GM23338 (cell line): ENCODE measurements around the gene ACOT6. TPM values are rescaled to one million over a fixed set of nuclear protein-coding genes. Genes with fewer than 3 reads are reported as not detected.

Source experiments
- ATAC-seq: fragments of 200-7000 bp; cut with Tn5 transposase; 3 replicates; pipeline ENCODE4 v1.9.1; 2020
- DNase-seq: peaks from one replicate; pipeline ENCODE4 v3.0.0-alpha.2; 2015; ENCODE audit warnings: low spot score
- H2AFZ ChIP-seq: fragments of 200-600 bp; sonication (generic); 2 replicates; pipeline ENCODE4 v1.8.0; 2016; ENCODE audit warnings: antibody characterized with exemption, mild to moderate bottlenecking, moderate library complexity
- H3F3A ChIP-seq: fragments of 200-600 bp; sonication (generic); replicated peaks from 2 replicates; pipeline ENCODE4 v1.8.0; 2017; ENCODE audit warnings: antibody characterized with exemption, mixed run types, low read depth
- H3K27ac ChIP-seq: fragments of 200-600 bp; sonication (generic); 2 replicates; pipeline ENCODE4 v1.6.1; 2016; ENCODE audit warnings: low read depth
- H3K27me3 ChIP-seq: fragments of 200-600 bp; sonication (generic); 2 replicates; pipeline ENCODE4 v1.8.0; 2016; ENCODE audit warnings: mild to moderate bottlenecking, mixed run types, moderate library complexity; ENCODE audit not compliant: insufficient read depth
- H3K36me3 ChIP-seq: fragments of 200-600 bp; sonication (generic); 2 replicates; pipeline ENCODE4 v1.8.0; 2016; ENCODE audit warnings: mild to moderate bottlenecking; ENCODE audit not compliant: insufficient read depth
- H3K4me1 ChIP-seq: fragments of 200-600 bp; sonication (generic); 2 replicates; pipeline ENCODE4 v1.8.0; 2016; ENCODE audit warnings: mild to moderate bottlenecking, moderate library complexity; ENCODE audit not compliant: insufficient read depth
- H3K4me2 ChIP-seq: fragments of 200-600 bp; sonication (generic); 2 replicates; pipeline ENCODE4 v1.7.1; 2017; ENCODE audit warnings: mixed run types
- H3K4me3 ChIP-seq: fragments of 200-600 bp; sonication (generic); 2 replicates; pipeline ENCODE4 v1.6.1; 2016; ENCODE audit warnings: mixed run types
- H3K79me2 ChIP-seq: fragments of 200-600 bp; sonication (generic); replicated peaks from 2 replicates; pipeline ENCODE4 v1.8.0; 2017; ENCODE audit warnings: mild to moderate bottlenecking; ENCODE audit not compliant: insufficient read depth
- H3K9me2 ChIP-seq: fragments of 200-600 bp; sonication (generic); 2 replicates; pipeline ENCODE4 v1.8.0; 2017; ENCODE audit not compliant: insufficient read depth
- H4K20me1 ChIP-seq: fragments of 200-600 bp; sonication (generic); replicated peaks from 2 replicates; pipeline ENCODE4 v1.8.0; 2017; ENCODE audit warnings: mild to moderate bottlenecking; ENCODE audit not compliant: insufficient read depth
- H3K27ac Mint-ChIP-seq: 2 replicates; pipeline ENCODE4 v1.8.0; 2020; ENCODE audit warnings: inconsistent platforms, mild to moderate bottlenecking, moderate library complexity, mixed read lengths
- H3K27me3 Mint-ChIP-seq: 3 replicates; pipeline ENCODE4 v1.8.0; 2022; ENCODE audit warnings: low read depth, mild to moderate bottlenecking, moderate library complexity, mixed read lengths, inconsistent platforms; ENCODE audit not compliant: insufficient read depth, poor library complexity
- H3K36me3 Mint-ChIP-seq: 3 replicates; pipeline ENCODE4 v1.8.0; 2021; ENCODE audit warnings: low read depth, mild to moderate bottlenecking, inconsistent platforms, moderate library complexity, mixed read lengths
- H3K4me1 Mint-ChIP-seq: 3 replicates; pipeline ENCODE4 v1.8.0; 2020; ENCODE audit warnings: mild to moderate bottlenecking, inconsistent platforms, mixed read lengths
- H3K4me3 Mint-ChIP-seq: 3 replicates; pipeline ENCODE4 v1.8.0; 2021; ENCODE audit warnings: moderate library complexity, mild to moderate bottlenecking, inconsistent platforms, mixed read lengths
- H3K9me3 Mint-ChIP-seq: 3 replicates; pipeline ENCODE4 v1.8.0; 2020; ENCODE audit warnings: moderate library complexity, mild to moderate bottlenecking, inconsistent platforms, mixed read lengths
- CREB1 ChIP-seq: fragments of 250-450 bp; sonication (Bioruptor Pico); IDR thresholded peaks from 2 replicates; pipeline ENCODE4 v1.5.0; 2020; ENCODE audit warnings: low read depth, mild to moderate bottlenecking, moderate library complexity
- EZH2 ChIP-seq: fragments of 200-600 bp; sonication (generic); IDR thresholded peaks from one replicate; pipeline ENCODE4 v1.8.0; 2017; ENCODE audit warnings: antibody characterized with exemption, mild to moderate bottlenecking, low read depth; ENCODE audit not compliant: unreplicated experiment
- EZH2phosphoT487 ChIP-seq: fragments of 200-600 bp; sonication (generic); IDR thresholded peaks from one replicate; pipeline ENCODE4 v1.8.1; 2018; ENCODE audit warnings: antibody characterized with exemption; ENCODE audit not compliant: unreplicated experiment
- JUNB ChIP-seq: IDR thresholded peaks from one replicate; pipeline ENCODE4 v1.6.1; 2016; ENCODE audit warnings: antibody characterized with exemption; ENCODE audit not compliant: unreplicated experiment
- NANOG ChIP-seq: IDR thresholded peaks from 2 replicates; pipeline ENCODE4 v1.6.1; 2016; ENCODE audit warnings: antibody characterized with exemption, borderline replicate concordance
- POLR2AphosphoS5 ChIP-seq: IDR thresholded peaks from 2 replicates; pipeline ENCODE4 v1.6.1; 2016; ENCODE audit warnings: antibody characterized with exemption, low read depth
- STAT1 ChIP-seq: IDR thresholded peaks from one replicate; pipeline ENCODE4 v1.6.1; 2016; ENCODE audit warnings: antibody characterized with exemption; ENCODE audit not compliant: unreplicated experiment
- ZNF114 ChIP-seq: fragments of 250-450 bp; sonication (Bioruptor Pico); IDR thresholded peaks from 2 replicates; pipeline ENCODE4 v1.5.0; 2020; ENCODE audit warnings: mild to moderate bottlenecking, moderate library complexity
- ZNF331 ChIP-seq: fragments of 250-450 bp; sonication (Bioruptor Pico); IDR thresholded peaks from 2 replicates; pipeline ENCODE4 v1.5.0; 2020; ENCODE audit warnings: low read depth, mild to moderate bottlenecking, moderate library complexity
- polyA plus RNA-seq: library from polyadenylated mRNA; unstranded; fragments of >200 nt; fragmentation: Nextera tagmentation; extraction: Ambion mirVana; gene quantifications from 2 replicates; pipeline ENCODE4 v1.2.1, GENCODE V29; 2016
- total RNA-seq: library from RNA; depleted of rRNA; stranded (reverse); fragments of >200 nt; shearing (Covaris generic); gene quantifications from 2 replicates; pipeline ENCODE4 v1.2.3, GENCODE V29; 2014
- TF ChIP-seq, protein P1 (sequence below), 2 experiments: fragments of 200-600 bp in 1 of 2; sonication (generic) in 1 of 2; conservative IDR thresholded peaks; 2 replicates each; pipeline versions ENCODE4 v1.5.1 to v1.6.1; 2016 to 2017; ENCODE audit warnings: antibody characterized with exemption in 2 of 2, low read depth in 2 of 2, mild to moderate bottlenecking in 2 of 2, moderate library complexity in 1 of 2
- TF ChIP-seq, protein P2 (sequence below): fragments of 250-450 bp; sonication (Bioruptor Pico); IDR thresholded peaks from 2 replicates; pipeline ENCODE4 v1.5.0; 2020; ENCODE audit warnings: mild to moderate bottlenecking, moderate library complexity
- TF ChIP-seq, protein P3 (sequence below): IDR thresholded peaks from one replicate; pipeline ENCODE4 v1.6.1; 2018; ENCODE audit warnings: antibody characterized with exemption; ENCODE audit not compliant: unreplicated experiment
- TF ChIP-seq, protein P4 (sequence below): IDR thresholded peaks from 2 replicates; pipeline ENCODE4 v1.6.1; 2016; ENCODE audit warnings: antibody characterized with exemption

Gene ACOT6
- total and polyA plus RNA-seq, 2 experiments from 2014 or later, result 0.44 to 0.83 TPM

DNA sequence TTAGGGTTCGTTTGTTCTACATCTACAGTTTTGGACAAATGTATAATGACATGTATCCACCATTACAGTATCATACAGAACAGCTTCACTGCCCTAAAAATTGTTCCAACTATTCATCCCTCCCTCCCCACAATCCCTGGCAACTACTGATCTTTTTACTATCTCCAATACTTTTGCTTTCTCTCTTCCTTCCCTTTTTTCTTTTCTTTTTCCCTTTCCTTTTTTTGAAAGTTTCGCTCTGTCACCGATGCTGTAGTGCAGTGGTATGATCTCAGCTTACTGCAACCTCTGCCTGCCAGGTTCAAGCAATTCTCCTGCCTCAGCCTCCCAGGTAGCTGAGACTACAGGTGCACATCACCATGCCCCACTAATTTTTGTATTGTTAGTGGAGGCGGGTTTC is 23.2 kb upstream of the ACOT6 start:
- DNase-seq (no peak), ATAC-seq (no peak)
- Histone ChIP-seq H3K27ac (no peak overlapping the region), H2AFZ (no peak overlapping the region), H3K27me3 (peaks cover 24% of the 10 kb centered on the region), H3K4me3 (no peak overlapping the region), H3K36me3 (no peaks in the 10 kb centered on the region), H3F3A (peaks cover 4% of the 10 kb centered on the region; the same call in 1 of the 2 replicates), H3K9me2 (no peaks in the 10 kb centered on the region), H4K20me1 (no peaks in the 10 kb centered on the region; the same call in 1 of the 2 replicates), H3K4me1 (no peaks in the 10 kb centered on the region), H3K79me2 (no peaks in the 10 kb centered on the region), H3K4me2 (no peak overlapping the region)
- Mint-ChIP-seq H3K9me3 (peaks cover 5% of the 10 kb centered on the region; the same call in 1 of the 3 replicates), H3K4me1 (no peaks in the 10 kb centered on the region), H3K27me3 (peaks cover 20% of the 10 kb centered on the region), H3K36me3 (peaks cover 7% of the 10 kb centered on the region; the same call in 1 of the 3 replicates), H3K27ac (no peak overlapping the region), H3K4me3 (no peak overlapping the region)
- no peak for TF ChIP-seq ZNF114 (CRISPR knock-in tag)
- no peak for TF ChIP-seq POLR2AphosphoS5
- TF ChIP-seq, protein P1, sequence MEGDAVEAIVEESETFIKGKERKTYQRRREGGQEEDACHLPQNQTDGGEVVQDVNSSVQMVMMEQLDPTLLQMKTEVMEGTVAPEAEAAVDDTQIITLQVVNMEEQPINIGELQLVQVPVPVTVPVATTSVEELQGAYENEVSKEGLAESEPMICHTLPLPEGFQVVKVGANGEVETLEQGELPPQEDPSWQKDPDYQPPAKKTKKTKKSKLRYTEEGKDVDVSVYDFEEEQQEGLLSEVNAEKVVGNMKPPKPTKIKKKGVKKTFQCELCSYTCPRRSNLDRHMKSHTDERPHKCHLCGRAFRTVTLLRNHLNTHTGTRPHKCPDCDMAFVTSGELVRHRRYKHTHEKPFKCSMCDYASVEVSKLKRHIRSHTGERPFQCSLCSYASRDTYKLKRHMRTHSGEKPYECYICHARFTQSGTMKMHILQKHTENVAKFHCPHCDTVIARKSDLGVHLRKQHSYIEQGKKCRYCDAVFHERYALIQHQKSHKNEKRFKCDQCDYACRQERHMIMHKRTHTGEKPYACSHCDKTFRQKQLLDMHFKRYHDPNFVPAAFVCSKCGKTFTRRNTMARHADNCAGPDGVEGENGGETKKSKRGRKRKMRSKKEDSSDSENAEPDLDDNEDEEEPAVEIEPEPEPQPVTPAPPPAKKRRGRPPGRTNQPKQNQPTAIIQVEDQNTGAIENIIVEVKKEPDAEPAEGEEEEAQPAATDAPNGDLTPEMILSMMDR (conservative IDR thresholded peaks at IDR 0.05; ENCODE audit: low read depth in 2 of 2), result no peak
- TF ChIP-seq STAT1, result no peak
- TF ChIP-seq, protein P2, sequence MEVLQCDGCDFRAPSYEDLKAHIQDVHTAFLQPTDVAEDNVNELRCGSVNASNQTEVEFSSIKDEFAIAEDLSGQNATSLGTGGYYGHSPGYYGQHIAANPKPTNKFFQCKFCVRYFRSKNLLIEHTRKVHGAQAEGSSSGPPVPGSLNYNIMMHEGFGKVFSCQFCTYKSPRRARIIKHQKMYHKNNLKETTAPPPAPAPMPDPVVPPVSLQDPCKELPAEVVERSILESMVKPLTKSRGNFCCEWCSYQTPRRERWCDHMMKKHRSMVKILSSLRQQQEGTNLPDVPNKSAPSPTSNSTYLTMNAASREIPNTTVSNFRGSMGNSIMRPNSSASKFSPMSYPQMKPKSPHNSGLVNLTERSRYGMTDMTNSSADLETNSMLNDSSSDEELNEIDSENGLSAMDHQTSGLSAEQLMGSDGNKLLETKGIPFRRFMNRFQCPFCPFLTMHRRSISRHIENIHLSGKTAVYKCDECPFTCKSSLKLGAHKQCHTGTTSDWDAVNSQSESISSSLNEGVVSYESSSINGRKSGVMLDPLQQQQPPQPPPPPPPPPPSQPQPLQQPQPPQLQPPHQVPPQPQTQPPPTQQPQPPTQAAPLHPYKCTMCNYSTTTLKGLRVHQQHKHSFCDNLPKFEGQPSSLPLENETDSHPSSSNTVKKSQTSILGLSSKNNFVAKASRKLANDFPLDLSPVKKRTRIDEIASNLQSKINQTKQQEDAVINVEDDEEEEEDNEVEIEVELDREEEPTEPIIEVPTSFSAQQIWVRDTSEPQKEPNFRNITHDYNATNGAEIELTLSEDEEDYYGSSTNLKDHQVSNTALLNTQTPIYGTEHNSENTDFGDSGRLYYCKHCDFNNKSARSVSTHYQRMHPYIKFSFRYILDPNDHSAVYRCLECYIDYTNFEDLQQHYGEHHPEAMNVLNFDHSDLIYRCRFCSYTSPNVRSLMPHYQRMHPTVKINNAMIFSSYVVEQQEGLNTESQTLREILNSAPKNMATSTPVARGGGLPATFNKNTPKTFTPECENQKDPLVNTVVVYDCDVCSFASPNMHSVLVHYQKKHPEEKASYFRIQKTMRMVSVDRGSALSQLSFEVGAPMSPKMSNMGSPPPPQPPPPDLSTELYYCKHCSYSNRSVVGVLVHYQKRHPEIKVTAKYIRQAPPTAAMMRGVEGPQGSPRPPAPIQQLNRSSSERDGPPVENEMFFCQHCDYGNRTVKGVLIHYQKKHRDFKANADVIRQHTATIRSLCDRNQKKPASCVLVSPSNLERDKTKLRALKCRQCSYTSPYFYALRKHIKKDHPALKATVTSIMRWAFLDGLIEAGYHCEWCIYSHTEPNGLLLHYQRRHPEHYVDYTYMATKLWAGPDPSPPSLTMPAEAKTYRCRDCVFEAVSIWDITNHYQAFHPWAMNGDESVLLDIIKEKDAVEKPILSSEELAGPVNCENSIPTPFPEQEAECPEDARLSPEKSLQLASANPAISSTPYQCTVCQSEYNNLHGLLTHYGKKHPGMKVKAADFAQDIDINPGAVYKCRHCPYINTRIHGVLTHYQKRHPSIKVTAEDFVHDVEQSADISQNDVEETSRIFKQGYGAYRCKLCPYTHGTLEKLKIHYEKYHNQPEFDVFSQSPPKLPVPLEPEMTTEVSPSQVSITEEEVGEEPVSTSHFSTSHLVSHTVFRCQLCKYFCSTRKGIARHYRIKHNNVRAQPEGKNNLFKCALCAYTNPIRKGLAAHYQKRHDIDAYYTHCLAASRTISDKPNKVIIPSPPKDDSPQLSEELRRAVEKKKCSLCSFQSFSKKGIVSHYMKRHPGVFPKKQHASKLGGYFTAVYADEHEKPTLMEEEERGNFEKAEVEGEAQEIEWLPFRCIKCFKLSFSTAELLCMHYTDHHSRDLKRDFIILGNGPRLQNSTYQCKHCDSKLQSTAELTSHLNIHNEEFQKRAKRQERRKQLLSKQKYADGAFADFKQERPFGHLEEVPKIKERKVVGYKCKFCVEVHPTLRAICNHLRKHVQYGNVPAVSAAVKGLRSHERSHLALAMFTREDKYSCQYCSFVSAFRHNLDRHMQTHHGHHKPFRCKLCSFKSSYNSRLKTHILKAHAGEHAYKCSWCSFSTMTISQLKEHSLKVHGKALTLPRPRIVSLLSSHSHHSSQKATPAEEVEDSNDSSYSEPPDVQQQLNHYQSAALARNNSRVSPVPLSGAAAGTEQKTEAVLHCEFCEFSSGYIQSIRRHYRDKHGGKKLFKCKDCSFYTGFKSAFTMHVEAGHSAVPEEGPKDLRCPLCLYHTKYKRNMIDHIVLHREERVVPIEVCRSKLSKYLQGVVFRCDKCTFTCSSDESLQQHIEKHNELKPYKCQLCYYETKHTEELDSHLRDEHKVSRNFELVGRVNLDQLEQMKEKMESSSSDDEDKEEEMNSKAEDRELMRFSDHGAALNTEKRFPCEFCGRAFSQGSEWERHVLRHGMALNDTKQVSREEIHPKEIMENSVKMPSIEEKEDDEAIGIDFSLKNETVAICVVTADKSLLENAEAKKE (CRISPR knock-in tag), result no peak
- no peak for TF ChIP-seq JUNB
- no peak for TF ChIP-seq EZH2
- TF ChIP-seq ZNF331 (CRISPR knock-in tag), result no peak
- TF ChIP-seq CREB1 (CRISPR knock-in tag), result no peak
- TF ChIP-seq NANOG, result no peak
- TF ChIP-seq EZH2phosphoT487, result no peak
- TF ChIP-seq, protein P3, sequence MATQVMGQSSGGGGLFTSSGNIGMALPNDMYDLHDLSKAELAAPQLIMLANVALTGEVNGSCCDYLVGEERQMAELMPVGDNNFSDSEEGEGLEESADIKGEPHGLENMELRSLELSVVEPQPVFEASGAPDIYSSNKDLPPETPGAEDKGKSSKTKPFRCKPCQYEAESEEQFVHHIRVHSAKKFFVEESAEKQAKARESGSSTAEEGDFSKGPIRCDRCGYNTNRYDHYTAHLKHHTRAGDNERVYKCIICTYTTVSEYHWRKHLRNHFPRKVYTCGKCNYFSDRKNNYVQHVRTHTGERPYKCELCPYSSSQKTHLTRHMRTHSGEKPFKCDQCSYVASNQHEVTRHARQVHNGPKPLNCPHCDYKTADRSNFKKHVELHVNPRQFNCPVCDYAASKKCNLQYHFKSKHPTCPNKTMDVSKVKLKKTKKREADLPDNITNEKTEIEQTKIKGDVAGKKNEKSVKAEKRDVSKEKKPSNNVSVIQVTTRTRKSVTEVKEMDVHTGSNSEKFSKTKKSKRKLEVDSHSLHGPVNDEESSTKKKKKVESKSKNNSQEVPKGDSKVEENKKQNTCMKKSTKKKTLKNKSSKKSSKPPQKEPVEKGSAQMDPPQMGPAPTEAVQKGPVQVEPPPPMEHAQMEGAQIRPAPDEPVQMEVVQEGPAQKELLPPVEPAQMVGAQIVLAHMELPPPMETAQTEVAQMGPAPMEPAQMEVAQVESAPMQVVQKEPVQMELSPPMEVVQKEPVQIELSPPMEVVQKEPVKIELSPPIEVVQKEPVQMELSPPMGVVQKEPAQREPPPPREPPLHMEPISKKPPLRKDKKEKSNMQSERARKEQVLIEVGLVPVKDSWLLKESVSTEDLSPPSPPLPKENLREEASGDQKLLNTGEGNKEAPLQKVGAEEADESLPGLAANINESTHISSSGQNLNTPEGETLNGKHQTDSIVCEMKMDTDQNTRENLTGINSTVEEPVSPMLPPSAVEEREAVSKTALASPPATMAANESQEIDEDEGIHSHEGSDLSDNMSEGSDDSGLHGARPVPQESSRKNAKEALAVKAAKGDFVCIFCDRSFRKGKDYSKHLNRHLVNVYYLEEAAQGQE, result no peak
- TF ChIP-seq, protein P4, sequence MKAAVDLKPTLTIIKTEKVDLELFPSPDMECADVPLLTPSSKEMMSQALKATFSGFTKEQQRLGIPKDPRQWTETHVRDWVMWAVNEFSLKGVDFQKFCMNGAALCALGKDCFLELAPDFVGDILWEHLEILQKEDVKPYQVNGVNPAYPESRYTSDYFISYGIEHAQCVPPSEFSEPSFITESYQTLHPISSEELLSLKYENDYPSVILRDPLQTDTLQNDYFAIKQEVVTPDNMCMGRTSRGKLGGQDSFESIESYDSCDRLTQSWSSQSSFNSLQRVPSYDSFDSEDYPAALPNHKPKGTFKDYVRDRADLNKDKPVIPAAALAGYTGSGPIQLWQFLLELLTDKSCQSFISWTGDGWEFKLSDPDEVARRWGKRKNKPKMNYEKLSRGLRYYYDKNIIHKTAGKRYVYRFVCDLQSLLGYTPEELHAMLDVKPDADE, result no peak
